Measurements from ENCODE around the gene ABHD17B.

Gene ABHD17B

DNA sequence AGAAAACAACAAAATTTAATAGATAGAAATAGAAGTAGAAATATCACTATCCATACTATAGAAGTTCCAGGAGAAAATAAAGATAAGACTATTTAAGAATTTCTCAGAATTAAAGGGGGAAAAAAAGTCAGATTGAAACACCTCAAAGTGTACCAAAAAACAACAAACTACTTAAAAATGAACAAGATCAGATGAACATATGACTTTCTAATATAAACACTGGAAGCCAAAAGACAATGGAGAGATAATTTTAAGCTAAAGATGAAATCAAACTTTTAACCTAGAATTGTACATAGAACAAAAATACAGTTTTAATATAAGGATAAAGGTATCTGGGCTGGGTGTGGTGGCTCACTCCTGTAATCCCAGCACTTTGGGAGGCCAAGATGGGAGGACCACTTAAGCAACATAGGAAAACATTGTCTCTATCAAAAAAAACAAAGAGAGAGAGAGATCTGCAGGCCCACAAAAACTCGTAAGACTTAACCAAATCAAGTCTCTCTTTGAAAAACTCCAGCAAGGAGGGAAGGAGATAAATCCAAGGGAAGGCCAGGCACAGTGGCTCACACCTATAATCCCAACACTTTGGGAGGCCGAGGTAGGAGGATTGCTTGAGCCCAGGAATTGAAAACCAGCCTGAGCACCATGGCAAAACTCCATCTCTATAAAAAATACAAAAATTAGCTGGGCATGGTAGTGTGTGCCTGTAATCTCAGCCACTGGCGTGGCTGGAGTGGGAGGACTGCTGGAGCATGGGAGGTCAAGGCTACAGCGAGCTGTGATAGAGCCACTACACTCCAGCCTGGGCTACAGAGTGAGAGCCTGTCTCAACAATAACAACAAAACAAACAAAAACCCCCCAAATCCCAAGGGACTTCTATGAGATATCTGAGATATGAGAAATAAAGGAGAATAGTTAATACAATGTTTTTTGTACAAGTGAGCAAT, 32.4 kb downstream of the ABHD17B start:
- TF ChIP-seq POLR2A (IDR thresholded peaks at IDR 0.05; ENCODE audit: low read length), result no peak
- DNase-seq, result no peak

DNA sequence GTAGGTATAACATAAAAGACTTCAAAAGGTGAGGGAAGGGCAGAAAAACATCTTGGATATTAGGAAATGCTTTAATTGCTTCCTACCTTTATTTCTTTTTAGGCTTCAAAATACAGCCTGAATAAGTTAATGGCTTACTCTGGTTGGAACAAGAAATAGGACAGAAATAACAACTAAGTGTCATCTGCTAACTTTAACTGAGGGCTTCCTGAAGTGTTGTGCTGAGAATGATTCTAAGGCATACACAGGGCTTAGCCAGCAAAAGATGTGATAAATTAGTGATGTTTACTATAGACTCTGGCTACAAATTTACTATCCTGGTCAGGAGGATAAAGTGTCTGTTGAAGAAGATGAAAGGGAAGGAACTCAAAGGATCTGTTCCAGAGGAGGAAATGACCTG, 34.2 kb downstream of the ABHD17B start:
- no peak for TF ChIP-seq GATA1 (IDR thresholded peaks at IDR 0.05; ENCODE audit: low read depth, low read length)
- no peak for TF ChIP-seq POLR2A (IDR thresholded peaks at IDR 0.05; ENCODE audit: low read length)
- no peak for DNase-seq

DNA sequence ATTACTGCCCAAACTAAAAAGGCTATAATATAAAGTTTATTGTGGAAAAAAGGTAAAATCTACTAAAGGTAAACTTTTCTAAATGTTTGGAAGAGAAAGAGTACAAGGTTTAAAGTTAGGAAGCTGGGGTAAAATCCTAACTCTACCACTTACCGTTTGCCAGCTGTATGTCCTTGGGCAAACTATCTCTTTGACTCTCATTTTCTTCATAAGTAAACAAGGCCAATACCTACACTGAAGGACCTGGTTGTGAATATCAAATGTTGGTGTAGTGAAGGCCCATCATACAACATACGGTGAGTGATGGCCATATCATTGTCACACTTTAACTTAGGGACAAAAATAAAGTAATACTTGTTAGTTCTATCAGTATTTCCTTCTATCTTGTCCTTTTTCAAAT, 34.9 kb downstream of the ABHD17B start:
- no peak for TF ChIP-seq POLR2A (IDR thresholded peaks at IDR 0.05; ENCODE audit: low read length)
- no peak for TF ChIP-seq GATA1 (IDR thresholded peaks at IDR 0.05; ENCODE audit: low read depth, low read length)
- DNase-seq, result no peak

DNA sequence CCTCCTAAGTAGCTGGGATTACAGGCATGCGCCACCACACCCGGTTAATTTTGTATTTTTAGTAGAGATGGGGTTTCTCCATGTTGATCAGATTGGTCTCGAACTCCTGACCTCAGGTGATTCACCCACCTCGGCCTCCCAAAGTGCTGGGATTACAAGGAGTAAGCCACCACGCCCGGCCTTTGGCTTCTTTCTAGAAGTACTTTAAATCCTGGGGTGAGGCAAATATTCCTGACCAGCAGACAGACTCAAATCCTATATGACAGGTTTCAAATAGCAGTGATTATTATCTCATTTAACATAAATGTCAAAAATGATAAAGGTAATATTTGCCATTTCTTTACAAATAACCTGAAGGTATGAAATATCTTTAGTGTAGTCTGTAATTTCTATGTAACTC, 35.6 kb downstream of the ABHD17B start:
- no peak for DNase-seq
- no peak for TF ChIP-seq GATA1 (IDR thresholded peaks at IDR 0.05; ENCODE audit: low read depth, low read length)
- TF ChIP-seq POLR2A (IDR thresholded peaks at IDR 0.05; ENCODE audit: low read length), result no peak

DNA sequence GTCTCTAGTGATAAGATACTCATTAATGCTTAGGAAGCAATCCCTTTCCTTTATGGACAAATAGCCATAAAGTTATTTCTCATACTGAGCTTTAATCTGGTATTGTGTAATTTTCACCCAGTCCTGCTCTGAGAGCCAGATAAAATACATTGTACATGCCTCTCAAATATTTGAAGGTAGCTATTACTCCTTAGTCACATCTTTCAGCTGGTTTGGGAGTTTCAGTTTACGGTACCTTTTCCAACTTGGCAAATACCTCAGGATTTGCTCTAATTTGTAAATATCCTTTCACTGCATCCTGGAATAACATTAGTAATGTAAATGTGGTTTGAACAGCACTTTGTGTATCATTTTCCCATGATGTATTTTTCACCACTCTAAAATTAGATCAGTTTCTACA, 47.4 kb downstream of the ABHD17B start:
- no peak for DNase-seq
- no peak for TF ChIP-seq POLR2A (IDR thresholded peaks at IDR 0.05; ENCODE audit: low read length)
- TF ChIP-seq GATA1 (IDR thresholded peaks at IDR 0.05; ENCODE audit: low read depth, low read length), result no peak

DNA sequence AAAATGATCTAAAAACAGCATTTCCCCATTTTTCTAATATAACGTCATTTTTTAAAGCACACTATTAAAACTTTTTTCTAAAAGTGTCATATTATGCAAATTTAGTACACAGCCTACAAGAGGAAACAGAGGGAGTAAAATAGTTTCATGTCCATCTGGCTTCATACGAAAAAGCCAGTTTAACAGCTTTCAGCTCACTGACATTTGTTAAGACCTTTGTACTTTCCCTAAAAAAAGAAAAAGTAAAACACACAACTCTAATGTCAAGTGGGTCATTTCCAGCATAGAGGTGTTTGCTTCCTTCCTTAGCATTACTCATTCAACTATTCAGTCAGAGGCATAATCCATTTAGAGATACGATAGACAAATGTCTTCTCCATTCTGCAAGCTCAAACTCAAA, 49.4 kb downstream of the ABHD17B start:
- no peak for DNase-seq
- TF ChIP-seq GATA1 (IDR thresholded peaks at IDR 0.05; ENCODE audit: low read depth, low read length) (no peak), POLR2A (IDR thresholded peaks at IDR 0.05; ENCODE audit: low read length) (no peak)

DNA sequence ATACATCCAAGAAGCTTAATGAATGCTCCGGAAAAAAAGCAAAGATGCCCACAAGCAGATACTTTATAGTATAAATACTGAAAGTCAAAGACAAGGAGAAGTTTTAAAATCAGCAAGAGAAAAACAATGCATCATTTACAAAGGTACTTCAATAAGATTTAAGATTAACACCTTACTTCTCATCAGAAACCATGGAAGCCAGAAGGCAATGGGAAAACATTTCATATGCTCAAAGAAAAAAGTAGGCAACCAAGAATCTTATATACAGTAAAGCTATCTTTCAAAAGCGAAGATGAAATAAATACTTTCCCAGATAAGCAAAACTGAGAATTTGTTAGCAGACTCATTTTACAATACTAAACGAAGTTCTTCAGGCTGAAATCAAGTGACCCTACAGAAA, 51.1 kb downstream of the ABHD17B start:
- DNase-seq, result no peak
- TF ChIP-seq POLR2A (IDR thresholded peaks at IDR 0.05; ENCODE audit: low read length) (no peak), GATA1 (IDR thresholded peaks at IDR 0.05; ENCODE audit: low read depth, low read length) (no peak)

DNA sequence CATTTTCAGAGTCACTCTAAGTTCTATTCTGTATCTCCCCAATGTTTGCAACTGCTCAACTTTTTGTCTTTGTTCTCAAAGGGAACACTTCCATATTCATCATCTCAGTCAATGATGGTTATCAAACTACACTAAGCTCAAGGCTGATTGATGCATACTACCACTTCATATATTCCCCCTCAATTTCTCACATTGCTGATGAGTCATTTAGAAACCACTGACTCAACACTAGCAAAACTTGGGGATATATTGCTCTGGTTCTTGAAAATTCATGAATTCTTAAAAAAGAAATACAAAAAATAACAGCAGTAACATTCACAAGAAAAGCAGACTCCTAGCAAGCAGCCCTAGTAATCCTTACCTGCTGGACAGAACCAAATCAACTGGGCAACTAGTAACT, 52.2 kb downstream of the ABHD17B start:
- DNase-seq, result no peak
- TF ChIP-seq GATA1 (IDR thresholded peaks at IDR 0.05; ENCODE audit: low read depth, low read length), result no peak
- no peak for TF ChIP-seq POLR2A (IDR thresholded peaks at IDR 0.05; ENCODE audit: low read length)

DNA sequence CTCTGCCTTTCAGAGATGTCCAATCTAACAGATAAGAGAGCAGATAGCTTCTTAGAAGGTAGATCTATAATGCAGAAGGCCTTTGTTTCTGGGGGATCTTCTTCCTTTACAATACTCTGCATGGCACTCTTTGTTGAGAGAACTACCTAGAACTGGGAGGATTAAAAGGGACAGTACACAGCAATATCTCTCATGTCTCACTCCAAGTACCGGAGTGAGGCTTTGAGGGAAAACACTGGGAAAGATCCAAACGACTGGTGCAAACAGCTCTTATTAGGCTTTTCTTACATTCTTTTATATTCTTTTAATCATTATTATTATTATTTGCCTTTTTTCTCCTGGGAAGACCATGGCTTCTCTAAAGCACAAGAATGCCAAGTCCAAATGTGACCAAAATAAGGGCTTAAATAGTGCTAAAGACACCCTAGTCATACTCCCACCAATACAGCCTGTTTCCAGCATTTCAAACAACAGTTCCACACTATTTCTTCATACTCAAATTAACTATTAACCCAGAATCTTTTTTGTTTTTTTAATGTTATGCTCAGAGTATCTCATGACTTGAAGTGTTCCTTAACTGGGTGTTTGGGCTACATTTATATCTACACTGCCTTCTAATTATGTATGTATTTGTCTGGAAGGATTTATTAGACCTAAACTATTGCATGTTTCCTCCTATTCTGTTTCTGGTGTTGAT, 52.7 kb downstream of the ABHD17B start:
- TF ChIP-seq GATA1 (IDR thresholded peaks at IDR 0.05; ENCODE audit: low read depth, low read length) (no peak), POLR2A (IDR thresholded peaks at IDR 0.05; ENCODE audit: low read length) (no peak)
- no peak for DNase-seq

DNA sequence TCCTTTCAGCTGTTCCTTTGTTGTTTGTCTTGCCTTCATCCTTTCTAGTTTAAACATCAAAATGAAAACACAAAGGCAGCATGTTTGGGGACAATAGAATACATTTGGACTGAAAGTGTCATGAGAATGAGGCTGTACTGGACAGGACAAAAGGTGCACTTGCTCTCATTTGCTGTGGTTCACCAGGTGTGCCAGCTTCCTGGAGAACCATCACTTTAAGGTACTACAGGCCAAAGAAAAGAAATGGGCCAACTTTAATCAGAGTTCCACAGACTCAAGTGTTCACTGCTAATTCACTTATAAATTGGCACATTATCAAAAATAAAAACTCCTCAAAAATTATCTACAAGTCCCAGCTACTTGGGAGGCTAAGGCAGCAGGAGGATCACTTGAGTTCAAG, 53.8 kb downstream of the ABHD17B start:
- no peak for TF ChIP-seq POLR2A (IDR thresholded peaks at IDR 0.05; ENCODE audit: low read length)
- no peak for TF ChIP-seq GATA1 (IDR thresholded peaks at IDR 0.05; ENCODE audit: low read depth, low read length)

DNA sequence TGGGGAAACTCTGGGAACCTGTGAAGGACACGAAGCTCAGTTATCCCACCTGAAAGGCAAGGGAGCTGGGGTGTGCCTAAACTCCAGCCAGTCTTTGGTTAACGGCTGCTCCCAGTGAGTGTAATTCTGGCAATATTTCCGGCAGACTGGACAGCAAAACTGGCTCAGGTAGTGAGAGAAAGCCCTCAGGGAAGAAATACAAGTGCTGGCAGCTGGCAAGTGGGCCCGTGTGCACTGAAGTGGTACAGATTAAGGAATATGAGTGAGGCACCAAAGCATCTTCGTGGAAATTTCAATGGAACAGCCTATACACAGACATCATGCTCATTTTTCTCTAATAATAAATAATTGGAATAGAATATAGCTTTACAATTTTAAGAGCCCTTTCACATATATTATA, 56.2 kb downstream of the ABHD17B start:
- no peak for TF ChIP-seq GATA1 (IDR thresholded peaks at IDR 0.05; ENCODE audit: low read depth, low read length)
- TF ChIP-seq POLR2A (IDR thresholded peaks at IDR 0.05; ENCODE audit: low read length), result no peak
- DNase-seq, result no peak

More for the DNA sequence above, 53.8 kb downstream of the ABHD17B start:
- peak in 1 of 2 experiments; percentile 39 for DNase-seq

DNA sequence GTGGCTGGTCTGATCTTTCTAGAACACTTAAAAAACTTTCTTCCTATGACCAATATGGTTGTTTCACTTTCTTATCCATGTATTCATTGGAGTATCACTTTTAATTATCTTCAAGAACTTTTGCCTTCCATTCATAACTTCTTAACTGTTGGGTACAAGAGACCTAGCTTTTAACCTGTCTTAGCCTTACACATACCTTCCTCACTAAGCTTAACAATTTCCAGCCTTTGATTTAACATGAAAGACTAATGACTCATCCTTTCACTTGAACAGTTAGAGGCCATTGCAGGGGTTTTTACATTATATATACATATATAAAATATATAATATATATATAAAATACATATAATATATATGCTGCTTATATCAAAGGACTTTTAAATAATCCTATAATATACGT, 57.9 kb downstream of the ABHD17B start:
- DNase-seq, result no peak
- TF ChIP-seq GATA1 (IDR thresholded peaks at IDR 0.05; ENCODE audit: low read depth, low read length), result no peak
- TF ChIP-seq POLR2A (IDR thresholded peaks at IDR 0.05; ENCODE audit: low read length), result no peak

DNA sequence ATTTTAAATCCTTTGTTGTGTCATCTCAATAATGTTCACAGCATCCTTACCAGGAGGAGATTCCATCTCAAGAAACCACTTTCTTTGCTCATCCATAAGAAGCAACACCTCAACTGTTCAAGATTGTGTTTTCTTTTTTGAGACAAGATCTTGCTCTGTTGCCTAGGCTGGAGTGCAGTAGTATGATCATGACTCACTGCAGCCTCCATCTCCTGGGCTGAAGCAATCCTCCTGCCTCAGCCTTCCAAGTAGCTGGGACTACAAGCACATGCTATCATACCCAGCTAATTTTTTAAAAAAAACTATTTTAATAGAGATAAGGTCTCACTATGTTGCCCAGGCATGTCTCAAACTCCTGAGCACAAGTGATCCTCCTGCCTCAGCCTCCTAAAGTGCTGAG, 60.0 kb downstream of the ABHD17B start:
- TF ChIP-seq GATA1 (IDR thresholded peaks at IDR 0.05; ENCODE audit: low read depth, low read length) (no peak), POLR2A (IDR thresholded peaks at IDR 0.05; ENCODE audit: low read length) (no peak)
- no peak for DNase-seq

DNA sequence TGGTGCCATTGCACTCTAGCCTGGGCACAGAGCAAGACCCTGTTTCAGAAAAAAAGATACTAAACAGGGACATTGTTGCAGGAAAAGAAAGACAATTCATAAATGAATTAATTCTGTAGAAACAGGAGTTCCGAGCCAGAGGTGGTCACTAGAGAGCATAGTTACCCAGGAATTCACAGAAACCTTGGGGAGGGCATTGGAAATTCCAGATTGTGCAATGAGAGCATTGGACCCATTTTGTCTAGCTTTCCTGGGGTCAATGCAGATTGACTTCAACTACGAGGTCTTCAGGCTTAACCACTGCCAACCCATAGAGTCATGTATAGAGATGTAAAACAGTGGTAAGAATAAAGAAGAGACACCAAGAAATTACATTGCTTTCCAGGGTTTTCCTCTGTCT, 63.1 kb downstream of the ABHD17B start:
- no peak for DNase-seq
- TF ChIP-seq POLR2A (IDR thresholded peaks at IDR 0.05; ENCODE audit: low read length), result no peak

DNA sequence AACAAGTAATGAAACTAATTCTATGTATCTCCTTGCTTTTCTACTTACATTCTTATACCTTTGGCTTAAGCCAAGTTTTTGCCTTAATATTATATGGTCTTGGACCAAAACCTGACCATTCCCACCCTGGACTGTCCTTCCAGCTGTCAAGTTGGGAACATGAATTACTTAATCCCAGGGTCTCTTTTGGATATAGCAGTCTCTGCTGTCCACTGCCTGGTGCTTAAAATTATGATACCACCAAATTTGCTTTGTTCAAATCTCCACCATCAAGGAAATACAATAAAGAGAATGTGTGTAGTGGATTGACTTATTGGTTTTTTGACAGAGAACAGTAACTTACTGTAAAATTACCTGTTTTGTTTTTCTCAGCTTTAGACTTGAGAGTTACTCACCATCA, 66.2 kb downstream of the ABHD17B start:
- DNase-seq, result no peak
- TF ChIP-seq POLR2A (IDR thresholded peaks at IDR 0.05; ENCODE audit: low read length), result no peak
- TF ChIP-seq GATA1 (IDR thresholded peaks at IDR 0.05; ENCODE audit: low read depth, low read length), result no peak
